Prostate gland (tissue), 2 donors: ENCODE measurements around the gene B4GALT5. TPM values are rescaled to one million over a fixed set of nuclear protein-coding genes. Genes with fewer than 3 reads are reported as not detected.
"Not testable (repeated sequence)": the region's sequence is repeated elsewhere in the genome, so short reads cannot be mapped to it uniquely, and the experiment has no call there.

Experiments
- DNase-seq: peaks from one replicate; pipeline ENCODE4 v3.0.0-alpha.2; 2019; ENCODE audit warnings: low spot score
- H3K27ac ChIP-seq, 2 donors: fragments of 200-600 bp; sonication (generic); 2 replicates each; pipeline ENCODE4 v1.5.1; 2017 to 2019
- H3K27me3 ChIP-seq: fragments of 200-600 bp; sonication (generic); replicated peaks from 2 replicates; pipeline ENCODE4 v1.5.1; 2019; ENCODE audit not compliant: insufficient read depth
- H3K36me3 ChIP-seq, 2 donors: fragments of 200-600 bp; sonication (generic); 1 replicate in 1 of 2; 2 replicates in 1 of 2; pipeline versions ENCODE4 v1.5.1 to v1.8.1; 2017 to 2019
- H3K4me1 ChIP-seq: fragments of 200-600 bp; sonication (generic); replicated peaks from 2 replicates; pipeline ENCODE4 v1.5.1; 2019
- H3K4me3 ChIP-seq, 2 donors: fragments of 200-600 bp; sonication (generic); 2 replicates each; pipeline ENCODE4 v1.5.1; 2017 to 2019
- H3K9me3 ChIP-seq: fragments of 200-600 bp; sonication (generic); 2 replicates; pipeline ENCODE4 v1.5.1; 2017
- POLR2A ChIP-seq: fragments of 450-650 bp; IDR thresholded peaks from one replicate; pipeline ENCODE4 v1.6.1; 2016; ENCODE audit warnings: antibody characterized with exemption, mild to moderate bottlenecking
- POLR2AphosphoS5 ChIP-seq: sonication (generic); formaldehyde crosslinking; IDR thresholded peaks from one replicate; pipeline ENCODE4 v1.6.1; 2017; ENCODE audit warnings: antibody characterized with exemption
- WGBS: methylation state at CpG from one replicate; pipeline ENCODE4 v1.1.5; 2018; 5-methylcytosine and 5-hydroxymethylcytosine counted together
- intact Hi-C: fragments of 100-400 bp; cut with DNase I; formaldehyde crosslinking; loops from one replicate; pipeline ENCODE4 v1.14.2; 2022
- total RNA-seq, 2 donors: library from RNA; depleted of rRNA; stranded (reverse); fragments of >200 nt; gene quantifications; one replicate each; pipeline ENCODE4 v1.1.0, GENCODE V29; 2016
- TF ChIP-seq, protein P1 (sequence below), 4 experiments: fragments of 200-600 bp in 2 of 4; fragments of 450-650 bp in 2 of 4; sonication (generic) in 2 of 4; IDR thresholded peaks; 1 replicate in 3 of 4; 2 replicates in 1 of 4; pipeline ENCODE4 v1.5.1; 2016 to 2019; ENCODE audit warnings: antibody characterized with exemption in 4 of 4, mild to moderate bottlenecking in 2 of 4, moderate library complexity in 2 of 4

B4GALT5 gene
- total RNA-seq, 2 donors from 2014 or later, result 17.8 to 53.7 TPM

DNA sequence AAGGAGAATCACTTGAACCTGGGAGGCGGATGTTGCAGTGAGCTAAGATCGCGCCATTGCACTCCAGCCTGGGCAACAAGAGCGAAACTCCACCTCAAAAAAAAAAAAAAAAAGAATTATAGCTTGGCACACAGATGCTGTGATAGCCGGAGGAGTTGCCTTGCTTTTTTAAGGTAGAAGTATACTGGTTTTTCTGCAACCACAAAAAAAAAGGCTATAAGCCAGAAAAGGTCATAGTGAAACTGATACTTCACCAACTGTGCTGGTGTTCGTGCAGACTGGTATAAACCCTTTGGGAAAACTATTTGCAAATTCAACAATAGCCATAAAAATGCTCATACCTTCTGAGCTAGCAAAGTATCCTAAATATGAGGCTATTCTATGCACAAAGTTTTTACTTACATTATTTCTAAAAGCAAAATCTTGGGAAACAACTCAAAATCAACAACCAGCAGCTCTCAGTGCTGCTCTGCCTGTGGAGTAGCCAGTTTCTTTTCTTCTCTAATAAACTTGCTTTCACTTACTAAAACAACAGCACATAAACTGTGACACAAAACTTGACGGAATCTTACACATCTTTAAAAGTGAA lies 44.0 kb downstream of the B4GALT5 start:
- intact Hi-C loops, result no loop called here
- H3K27ac ChIP-seq, result no peak overlapping the region
- H3K27me3 ChIP-seq, result no peaks in the 10 kb centered on the region
- TF ChIP-seq, protein P1, sequence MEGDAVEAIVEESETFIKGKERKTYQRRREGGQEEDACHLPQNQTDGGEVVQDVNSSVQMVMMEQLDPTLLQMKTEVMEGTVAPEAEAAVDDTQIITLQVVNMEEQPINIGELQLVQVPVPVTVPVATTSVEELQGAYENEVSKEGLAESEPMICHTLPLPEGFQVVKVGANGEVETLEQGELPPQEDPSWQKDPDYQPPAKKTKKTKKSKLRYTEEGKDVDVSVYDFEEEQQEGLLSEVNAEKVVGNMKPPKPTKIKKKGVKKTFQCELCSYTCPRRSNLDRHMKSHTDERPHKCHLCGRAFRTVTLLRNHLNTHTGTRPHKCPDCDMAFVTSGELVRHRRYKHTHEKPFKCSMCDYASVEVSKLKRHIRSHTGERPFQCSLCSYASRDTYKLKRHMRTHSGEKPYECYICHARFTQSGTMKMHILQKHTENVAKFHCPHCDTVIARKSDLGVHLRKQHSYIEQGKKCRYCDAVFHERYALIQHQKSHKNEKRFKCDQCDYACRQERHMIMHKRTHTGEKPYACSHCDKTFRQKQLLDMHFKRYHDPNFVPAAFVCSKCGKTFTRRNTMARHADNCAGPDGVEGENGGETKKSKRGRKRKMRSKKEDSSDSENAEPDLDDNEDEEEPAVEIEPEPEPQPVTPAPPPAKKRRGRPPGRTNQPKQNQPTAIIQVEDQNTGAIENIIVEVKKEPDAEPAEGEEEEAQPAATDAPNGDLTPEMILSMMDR (IDR thresholded peaks at IDR 0.05), result no peak
- DNase-seq, result no peak
- H3K4me3 ChIP-seq, result no peak overlapping the region
- 58% methylated on average over 7 of the region's 7 CpGs for WGBS
- no peaks in the 10 kb centered on the region for H3K36me3 ChIP-seq
- no peaks in the 10 kb centered on the region for H3K4me1 ChIP-seq
- H3K9me3 ChIP-seq, result no peaks in the 10 kb centered on the region

DNA sequence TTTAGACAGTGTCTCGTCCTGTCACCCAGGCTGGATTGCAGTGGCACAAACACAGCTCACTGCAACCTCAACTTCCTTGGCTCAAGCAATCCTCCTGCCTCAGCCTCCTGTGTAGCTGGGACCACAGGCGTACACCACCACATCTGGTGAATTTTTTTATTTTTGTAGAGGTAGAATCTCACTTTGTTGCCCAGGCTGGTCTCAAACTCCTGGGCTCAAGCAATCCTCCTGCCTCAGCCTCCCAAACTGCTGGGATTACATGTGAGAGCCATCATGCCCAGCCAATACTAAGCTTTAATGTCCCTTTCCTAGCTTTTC lies 44.8 kb downstream of the B4GALT5 start:
- H3K9me3 ChIP-seq, intact Hi-C loops, H3K4me1 ChIP-seq, H3K27me3 ChIP-seq, H3K4me3 ChIP-seq, H3K36me3 ChIP-seq, H3K27ac ChIP-seq, DNase-seq: not testable (repeated sequence)
- 93% methylated on average over 2 of the region's 2 CpGs for WGBS

DNA sequence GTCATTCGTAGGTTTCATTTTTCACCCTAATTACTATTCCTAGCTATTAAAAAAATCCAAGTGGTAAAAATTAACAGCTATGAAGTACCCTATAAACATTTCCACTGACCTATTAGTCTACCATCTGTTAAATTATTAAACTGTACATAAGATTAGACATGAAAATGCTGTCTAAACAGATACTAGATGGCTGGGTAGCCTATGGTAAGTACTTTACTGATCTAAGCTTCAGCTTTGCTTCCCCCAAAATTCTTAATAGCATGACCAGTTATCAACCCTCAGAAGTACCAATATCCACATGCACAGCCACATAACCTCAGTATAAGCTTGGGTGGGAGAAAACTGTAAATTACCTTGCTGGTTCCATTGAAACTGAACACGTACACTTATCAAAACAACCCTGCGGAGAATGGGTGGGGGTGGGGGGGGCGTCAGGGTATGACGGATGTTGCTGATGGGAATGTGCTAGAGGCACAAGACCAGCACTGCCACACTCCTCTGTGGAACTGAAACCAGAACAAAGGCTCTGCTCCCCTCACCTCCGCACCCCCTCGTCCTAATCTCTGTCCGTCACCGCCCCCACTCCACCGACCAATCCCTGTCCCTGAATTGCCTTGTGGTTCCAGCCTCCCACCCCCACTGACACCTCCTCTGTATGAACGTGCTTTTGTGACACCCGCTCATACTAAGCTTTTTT lies 45.3 kb downstream of the B4GALT5 start:
- WGBS, result 75% methylated on average over 12 of the region's 12 CpGs

DNA sequence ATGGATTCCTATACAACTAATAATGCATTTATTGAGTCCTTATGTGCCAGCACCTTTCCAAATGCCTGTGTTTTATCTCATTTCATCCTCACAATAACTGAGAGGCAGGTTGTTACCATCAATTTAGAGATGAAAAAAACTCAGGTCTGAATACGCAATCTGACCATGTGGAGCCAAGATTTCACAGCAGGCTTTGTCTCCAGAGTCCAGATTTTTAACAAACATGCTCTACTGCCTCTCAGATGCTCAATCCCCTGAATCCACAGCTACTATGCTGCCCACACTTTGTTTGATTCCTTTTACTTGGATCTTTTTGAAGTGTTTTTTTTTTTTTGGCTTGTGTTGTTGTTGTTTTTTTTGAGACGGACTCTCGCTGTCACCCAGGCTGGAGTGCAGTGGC lies 46.8 kb downstream of the B4GALT5 start:
- H3K9me3 ChIP-seq, result no peaks in the 10 kb centered on the region
- H3K27me3 ChIP-seq, result no peaks in the 10 kb centered on the region
- no peak overlapping the region for H3K4me3 ChIP-seq
- TF ChIP-seq POLR2A (no peak), POLR2AphosphoS5 (no peak)
- TF ChIP-seq, protein P1 (IDR thresholded peaks at IDR 0.05), result no peak
- H3K36me3 ChIP-seq, result no peaks in the 10 kb centered on the region
- no peak for DNase-seq
- intact Hi-C loops, result no loop called here
- no peaks in the 10 kb centered on the region for H3K4me1 ChIP-seq
- 47% methylated on average over 3 of the region's 3 CpGs for whole genome bisulfite sequencing
- H3K27ac ChIP-seq, result no peak overlapping the region

More for the DNA sequence above, 45.3 kb downstream of the B4GALT5 start:
- Histone ChIP-seq H3K27ac (no peak overlapping the region), H3K36me3 (no peaks in the 10 kb centered on the region), H3K4me1 (no peaks in the 10 kb centered on the region), H3K27me3 (no peaks in the 10 kb centered on the region), H3K9me3 (no peaks in the 10 kb centered on the region), H3K4me3 (no peak overlapping the region)
- no peak for DNase-seq
- no peak for TF ChIP-seq POLR2AphosphoS5
- TF ChIP-seq, protein P1 (IDR thresholded peaks at IDR 0.05), result no peak
- no peak for TF ChIP-seq POLR2A
- intact Hi-C loops, result no loop called here

DNA sequence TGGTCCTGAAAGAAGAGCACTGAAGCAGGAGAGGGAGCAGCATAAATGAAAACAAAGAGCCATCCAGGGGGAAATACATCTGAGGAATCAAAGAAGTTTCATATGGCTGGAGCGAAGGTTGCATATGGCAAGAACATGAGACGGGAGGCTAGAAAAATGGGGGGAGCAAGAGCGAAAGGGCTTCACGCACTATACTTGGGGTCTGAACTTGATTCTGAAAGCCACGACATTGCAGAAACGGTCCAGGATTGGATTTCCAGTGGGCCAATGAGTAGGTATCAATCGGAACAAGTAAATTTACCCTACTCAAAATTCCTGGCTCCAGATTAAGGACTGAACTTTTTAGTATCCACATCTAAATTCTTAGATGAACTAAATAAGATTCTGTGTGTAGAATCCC lies 47.9 kb downstream of the B4GALT5 start:
- no peak for DNase-seq

More for the DNA sequence above, 47.9 kb downstream of the B4GALT5 start:
- no peaks in the 10 kb centered on the region for H3K9me3 ChIP-seq
- H3K36me3 ChIP-seq, result no peaks in the 10 kb centered on the region
- intact Hi-C loops, result no loop called here
- H3K4me1 ChIP-seq, result no peaks in the 10 kb centered on the region
- no peaks in the 10 kb centered on the region for H3K27me3 ChIP-seq
- H3K4me3 ChIP-seq, result no peak overlapping the region
- TF ChIP-seq POLR2AphosphoS5 (no peak), POLR2A (no peak)
- TF ChIP-seq, protein P1 (IDR thresholded peaks at IDR 0.05), result no peak
- no peak overlapping the region for H3K27ac ChIP-seq
- WGBS, result 96% methylated on average over 7 of the region's 7 CpGs
